Suprapubic skin (tissue), 4 donors: ENCODE results near the gene CLDN10. TPM values are rescaled to one million over a fixed set of nuclear protein-coding genes. Genes with fewer than 3 reads are reported as not detected.
"Not testable (repeated sequence)": the region's sequence is repeated elsewhere in the genome, so short reads cannot be mapped to it uniquely, and the experiment has no call there.

Experiments
- DNase-seq, 2 donors: peaks; one replicate each; pipeline ENCODE4 v3.0.0-alpha.2; 2019; ENCODE audit warnings: low spot score in 2 of 2
- H3K27ac ChIP-seq: fragments of 200-600 bp; sonication (generic); one replicate; pipeline ENCODE4 v1.5.1; 2019
- H3K27me3 ChIP-seq: fragments of 200-600 bp; sonication (generic); one replicate; pipeline ENCODE4 v1.5.1; 2019
- H3K36me3 ChIP-seq: fragments of 200-600 bp; sonication (generic); one replicate; pipeline ENCODE4 v1.5.1; 2019
- H3K4me1 ChIP-seq: fragments of 200-600 bp; sonication (generic); one replicate; pipeline ENCODE4 v1.5.1; 2019
- H3K4me3 ChIP-seq: fragments of 200-600 bp; sonication (generic); one replicate; pipeline ENCODE4 v1.5.1; 2019; ENCODE audit warnings: mild to moderate bottlenecking
- H3K9me3 ChIP-seq: fragments of 200-600 bp; sonication (generic); one replicate; pipeline ENCODE4 v1.5.1; 2019
- EP300 ChIP-seq: sonication (generic); formaldehyde crosslinking; IDR thresholded peaks from one replicate; pipeline ENCODE4 v1.6.1; 2017; ENCODE audit warnings: antibody characterized with exemption
- POLR2A ChIP-seq, 2 donors: fragments of 450-650 bp; IDR thresholded peaks; one replicate each; pipeline ENCODE4 v1.6.1; 2017; ENCODE audit warnings: antibody characterized with exemption in 2 of 2, mild to moderate bottlenecking in 2 of 2, moderate library complexity in 2 of 2
- POLR2AphosphoS5 ChIP-seq, 3 donors: sonication (generic); formaldehyde crosslinking; IDR thresholded peaks; one replicate each; pipeline ENCODE4 v1.6.1; 2017; ENCODE audit warnings: antibody characterized with exemption in 3 of 3
- WGBS: methylation state at CpG from one replicate; pipeline ENCODE4 v1.1.5; 2018; 5-methylcytosine and 5-hydroxymethylcytosine counted together
- total RNA-seq, 4 donors: library from RNA; depleted of rRNA; stranded (reverse); fragments of >200 nt; gene quantifications; one replicate each; pipeline ENCODE4 v1.1.0, GENCODE V29; 2016
- TF ChIP-seq, protein P1 (sequence below), 2 donors: fragments of 200-600 bp in 1 of 2; fragments of 450-650 bp in 1 of 2; sonication (generic) in 1 of 2; IDR thresholded peaks; one replicate each; pipeline ENCODE4 v1.5.1; 2016 to 2019; ENCODE audit warnings: antibody characterized with exemption in 2 of 2, mild to moderate bottlenecking in 1 of 2, moderate library complexity in 1 of 2

The CLDN10 gene
- total RNA-seq, 4 donors from 2014 or later, result 14.3 to 38.7 (median 22.0) TPM

DNA sequence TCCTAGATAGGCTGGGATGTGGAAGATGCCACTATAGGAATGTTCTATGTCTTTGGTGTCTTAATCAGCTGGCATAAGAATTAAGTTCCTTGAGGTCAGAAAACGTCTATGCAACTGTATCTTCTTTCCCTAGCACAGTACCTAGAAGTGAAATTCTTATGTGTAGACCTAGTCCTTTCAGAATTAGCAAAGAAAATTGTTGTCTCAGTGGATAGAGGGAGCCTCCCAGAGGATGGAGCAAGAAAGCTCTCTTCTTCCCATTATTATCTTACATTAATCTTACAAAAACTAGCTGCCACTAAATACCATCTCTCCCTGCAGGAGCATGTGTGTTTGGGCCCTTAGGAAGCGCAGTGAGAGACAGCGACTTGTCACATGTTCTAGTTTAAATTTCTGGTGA, 11.6 kb downstream of the CLDN10 start:
- no peaks in the 10 kb centered on the region for H3K4me1 ChIP-seq
- WGBS, result 73% methylated on average over 3 of the region's 3 CpGs
- no peaks in the 10 kb centered on the region for H3K36me3 ChIP-seq
- DNase-seq, result no peak
- no peak overlapping the region for H3K27ac ChIP-seq
- TF ChIP-seq EP300, result no peak
- TF ChIP-seq, protein P1, sequence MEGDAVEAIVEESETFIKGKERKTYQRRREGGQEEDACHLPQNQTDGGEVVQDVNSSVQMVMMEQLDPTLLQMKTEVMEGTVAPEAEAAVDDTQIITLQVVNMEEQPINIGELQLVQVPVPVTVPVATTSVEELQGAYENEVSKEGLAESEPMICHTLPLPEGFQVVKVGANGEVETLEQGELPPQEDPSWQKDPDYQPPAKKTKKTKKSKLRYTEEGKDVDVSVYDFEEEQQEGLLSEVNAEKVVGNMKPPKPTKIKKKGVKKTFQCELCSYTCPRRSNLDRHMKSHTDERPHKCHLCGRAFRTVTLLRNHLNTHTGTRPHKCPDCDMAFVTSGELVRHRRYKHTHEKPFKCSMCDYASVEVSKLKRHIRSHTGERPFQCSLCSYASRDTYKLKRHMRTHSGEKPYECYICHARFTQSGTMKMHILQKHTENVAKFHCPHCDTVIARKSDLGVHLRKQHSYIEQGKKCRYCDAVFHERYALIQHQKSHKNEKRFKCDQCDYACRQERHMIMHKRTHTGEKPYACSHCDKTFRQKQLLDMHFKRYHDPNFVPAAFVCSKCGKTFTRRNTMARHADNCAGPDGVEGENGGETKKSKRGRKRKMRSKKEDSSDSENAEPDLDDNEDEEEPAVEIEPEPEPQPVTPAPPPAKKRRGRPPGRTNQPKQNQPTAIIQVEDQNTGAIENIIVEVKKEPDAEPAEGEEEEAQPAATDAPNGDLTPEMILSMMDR (IDR thresholded peaks at IDR 0.05), result no peak
- no peaks in the 10 kb centered on the region for H3K9me3 ChIP-seq
- H3K4me3 ChIP-seq, result no peak overlapping the region
- no peaks in the 10 kb centered on the region for H3K27me3 ChIP-seq

DNA sequence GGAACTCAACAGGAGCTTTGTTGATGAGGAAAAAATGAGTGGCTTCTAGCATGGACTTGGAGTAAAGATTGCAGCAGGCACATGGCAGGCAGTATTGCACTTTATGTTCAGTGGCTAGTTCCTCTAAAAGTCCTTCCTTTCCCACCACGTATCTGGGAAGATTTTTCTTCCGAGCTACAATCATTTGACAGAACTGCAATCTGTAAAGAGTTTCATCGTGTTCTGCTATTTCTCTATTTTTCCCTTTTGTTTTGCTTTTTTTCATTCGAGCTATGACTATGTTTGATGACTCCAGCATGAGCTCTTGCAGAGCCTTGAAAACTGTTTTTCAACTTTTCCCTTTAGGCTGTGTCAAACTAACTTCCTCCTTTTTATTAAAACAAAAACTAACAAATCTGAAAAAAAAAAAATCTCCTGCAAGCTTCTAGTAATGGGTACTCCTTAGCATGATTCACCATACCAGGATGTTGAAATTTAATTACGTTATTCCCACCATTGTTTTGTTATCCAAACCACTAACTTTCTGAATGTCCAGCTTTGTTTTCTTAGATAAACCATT, 12.3 kb downstream of the CLDN10 start:
- H3K4me1 ChIP-seq, result no peaks in the 10 kb centered on the region
- H3K9me3 ChIP-seq, result no peaks in the 10 kb centered on the region
- H3K27ac ChIP-seq, result no peak overlapping the region
- WGBS, result 31% methylated on average over 5 of the region's 5 CpGs
- no peaks in the 10 kb centered on the region for H3K27me3 ChIP-seq
- no peaks in the 10 kb centered on the region for H3K36me3 ChIP-seq
- no peak for TF ChIP-seq EP300
- TF ChIP-seq, protein P1 (IDR thresholded peaks at IDR 0.05), result no peak
- no peak for TF ChIP-seq POLR2AphosphoS5 (IDR thresholded peaks at IDR 0.05)
- TF ChIP-seq POLR2A (IDR thresholded peaks at IDR 0.05), result no peak
- no peak overlapping the region for H3K4me3 ChIP-seq
- no peak for DNase-seq

DNA sequence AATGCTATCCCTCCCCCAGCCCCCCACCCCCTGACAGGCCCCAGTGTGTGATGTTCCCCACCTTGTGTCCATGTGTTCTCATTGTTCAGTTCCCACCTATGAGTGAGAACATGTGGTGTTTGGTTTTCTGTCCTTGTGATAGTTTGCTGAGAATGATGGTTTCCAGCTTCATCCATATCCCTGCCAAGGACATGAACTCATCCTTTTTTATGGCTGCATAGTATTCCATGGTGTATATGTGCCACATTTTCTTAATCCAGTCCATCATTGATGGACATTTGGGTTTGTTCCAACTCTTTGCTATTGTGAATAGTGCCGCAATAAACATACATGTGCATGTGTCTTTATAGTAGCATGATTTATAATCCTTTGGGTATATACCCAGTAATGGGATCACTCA, 13.2 kb downstream of the CLDN10 start:
- H3K9me3 ChIP-seq, H3K27ac ChIP-seq, DNase-seq, H3K4me1 ChIP-seq, H3K4me3 ChIP-seq, H3K27me3 ChIP-seq, H3K36me3 ChIP-seq: not testable (repeated sequence)
- WGBS, result 100% methylated on average over 1 of the region's 1 CpG

DNA sequence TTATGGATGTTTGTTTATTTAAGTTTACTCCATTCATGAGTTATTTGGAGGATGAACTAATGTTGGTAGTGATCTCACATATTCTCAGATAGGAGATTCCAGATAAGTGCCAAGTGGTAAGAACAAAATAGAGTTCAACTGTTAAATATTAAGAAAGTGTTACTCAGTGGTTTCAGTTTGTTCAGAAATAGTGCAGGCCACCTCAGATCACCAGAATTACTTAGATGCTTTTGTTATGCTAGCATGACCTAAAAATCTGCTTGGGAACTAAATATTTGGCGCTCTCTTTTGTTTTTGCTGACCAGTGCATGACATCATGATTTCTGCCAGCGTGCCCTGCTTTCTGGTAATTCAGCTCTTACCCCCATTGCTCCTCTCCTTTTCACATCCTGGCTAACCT, 15.6 kb downstream of the CLDN10 start:
- Histone ChIP-seq H3K27ac (no peak overlapping the region), H3K4me1 (no peaks in the 10 kb centered on the region), H3K4me3 (no peak overlapping the region), H3K27me3 (no peaks in the 10 kb centered on the region), H3K36me3 (no peaks in the 10 kb centered on the region), H3K9me3 (no peaks in the 10 kb centered on the region)
- 81% methylated on average over 2 of the region's 2 CpGs for WGBS
- TF ChIP-seq POLR2A (IDR thresholded peaks at IDR 0.05) (no peak), POLR2AphosphoS5 (IDR thresholded peaks at IDR 0.05) (no peak), EP300 (no peak)
- TF ChIP-seq, protein P1 (IDR thresholded peaks at IDR 0.05), result no peak
- DNase-seq, result no peak

DNA sequence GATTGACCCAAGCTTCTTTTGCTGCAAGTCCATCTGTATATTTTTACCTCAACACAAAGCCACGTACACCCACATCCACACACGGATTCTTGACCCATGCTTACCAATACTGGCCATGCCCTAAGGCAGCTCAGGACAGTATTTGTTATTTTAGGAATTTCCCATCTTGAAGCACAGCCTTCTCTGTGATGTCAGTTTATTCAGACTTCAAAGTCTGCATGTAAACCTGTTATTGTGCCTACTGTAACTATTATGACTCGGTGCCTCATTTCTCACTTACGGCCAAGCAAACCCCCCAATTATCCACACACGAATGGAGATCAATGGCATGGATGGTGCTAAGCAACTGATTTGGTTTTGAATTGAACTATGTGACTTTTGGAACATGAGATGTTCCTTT, 17.5 kb downstream of the CLDN10 start:
- no peaks in the 10 kb centered on the region for H3K9me3 ChIP-seq
- H3K27ac ChIP-seq, result no peak overlapping the region
- H3K27me3 ChIP-seq, result no peaks in the 10 kb centered on the region
- H3K4me1 ChIP-seq, result no peaks in the 10 kb centered on the region
- DNase-seq, result no peak
- TF ChIP-seq EP300 (no peak), POLR2AphosphoS5 (IDR thresholded peaks at IDR 0.05) (no peak), POLR2A (IDR thresholded peaks at IDR 0.05) (no peak)
- TF ChIP-seq, protein P1 (IDR thresholded peaks at IDR 0.05), result no peak
- H3K36me3 ChIP-seq, result no peaks in the 10 kb centered on the region
- H3K4me3 ChIP-seq, result no peak overlapping the region
- WGBS, result 69% methylated on average over 5 of the region's 5 CpGs

DNA sequence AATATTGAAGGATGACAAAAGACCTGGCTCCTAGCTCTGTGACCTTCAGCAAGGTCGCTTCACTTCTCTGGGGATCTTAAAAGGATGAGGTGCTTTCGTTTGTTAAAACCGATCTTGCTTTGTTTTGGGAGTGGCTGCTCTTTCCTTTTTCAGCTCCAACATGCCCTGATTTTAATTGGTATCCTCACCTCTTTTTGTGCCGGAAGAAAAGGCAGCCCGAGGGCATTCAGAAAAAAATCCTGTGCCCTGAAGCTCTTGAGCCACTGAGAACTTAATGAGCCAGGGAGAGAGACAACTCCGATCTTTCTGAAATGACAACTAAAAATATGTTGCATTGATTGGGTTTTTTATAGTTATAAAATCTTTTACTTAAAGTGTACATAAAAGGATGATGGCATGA, 19.4 kb downstream of the CLDN10 start:
- no peak overlapping the region for H3K27ac ChIP-seq
- TF ChIP-seq, protein P1 (IDR thresholded peaks at IDR 0.05), result no peak
- TF ChIP-seq POLR2AphosphoS5 (IDR thresholded peaks at IDR 0.05) (no peak), EP300 (no peak), POLR2A (IDR thresholded peaks at IDR 0.05) (no peak)
- H3K4me3 ChIP-seq, result no peak overlapping the region
- WGBS, result 50% methylated on average over 6 of the region's 6 CpGs
- no peak for DNase-seq
- H3K36me3 ChIP-seq, result no peaks in the 10 kb centered on the region
- H3K9me3 ChIP-seq, result no peaks in the 10 kb centered on the region
- no peaks in the 10 kb centered on the region for H3K4me1 ChIP-seq
- no peaks in the 10 kb centered on the region for H3K27me3 ChIP-seq
